Vagina (tissue), 2 donors: ENCODE measurements around the gene SKAP1.
"Not testable (repeated sequence)": the region's sequence is repeated elsewhere in the genome, so short reads cannot be mapped to it uniquely, and the experiment has no call there.

ENCODE experiments used
- CTCF ChIP-seq, 3 experiments: fragments of 450-650 bp in 2 of 3; fragments of 200-600 bp in 1 of 3; sonication (generic) in 1 of 3; IDR thresholded peaks; one replicate each; pipeline ENCODE4 v1.5.1; 2017 to 2019; ENCODE audit warnings: antibody characterized with exemption in 3 of 3, mild to moderate bottlenecking in 2 of 3, moderate library complexity in 2 of 3
- POLR2A ChIP-seq, 2 donors: fragments of 450-650 bp; IDR thresholded peaks; one replicate each; pipeline ENCODE4 v1.6.1; 2017; ENCODE audit warnings: antibody characterized with exemption in 2 of 2, mild to moderate bottlenecking in 2 of 2, moderate library complexity in 2 of 2
- POLR2AphosphoS5 ChIP-seq, 2 donors: sonication (generic); formaldehyde crosslinking; IDR thresholded peaks; one replicate each; pipeline ENCODE4 v1.9.0; 2017; ENCODE audit warnings: antibody characterized with exemption in 2 of 2, mild to moderate bottlenecking in 2 of 2, low read depth in 1 of 2; ENCODE audit not compliant: insufficient read depth in 1 of 2

GRCh38 chr17:48250059-48250458, 180.0 kb downstream of the SKAP1 start:
- TF ChIP-seq POLR2A (IDR thresholded peaks at IDR 0.05); CTCF (IDR thresholded peaks at IDR 0.05); POLR2AphosphoS5 (IDR thresholded peaks at IDR 0.05; ENCODE audit: insufficient read depth in 1 of 2, low read depth in 1 of 2): not testable (repeated sequence)
